ENCODE measurements around the gene CRAMP1. TPM values are rescaled to one million over a fixed set of nuclear protein-coding genes. Genes with fewer than 3 reads are reported as not detected.
A peak's percentile ranks its signal among the peaks of the same experiment; 100 is the strongest.

The CRAMP1 gene
- total RNA-seq, 1 donor from 2014 or later = 24.1 TPM

- no peak overlapping the region for H3K27ac ChIP-seq
- peaks cover 62% of the 10 kb centered on the region for H3K36me3 ChIP-seq
- H3K27me3 ChIP-seq (ENCODE audit: low read depth) = no peaks in the 10 kb centered on the region
- no peaks in the 10 kb centered on the region for H3K9me3 ChIP-seq
- peaks cover 4% of the 10 kb centered on the region for H3K4me1 ChIP-seq
- intact Hi-C loops (cut with DNase I) = no loop called here
- ATAC-seq (no peak), DNase-seq (no peak)
- H3K4me3 ChIP-seq = no peak overlapping the region
- TF ChIP-seq CTCF (IDR thresholded peaks at IDR 0.05) = no peak
Measured at GRCh38 chr16:1645914-1646525, 33.9 kb downstream of the CRAMP1 start.

- no peak overlapping the region for H3K27ac ChIP-seq
- no peaks in the 10 kb centered on the region for H3K4me1 ChIP-seq
- H3K4me3 ChIP-seq = no peak overlapping the region
- no peak for ATAC-seq
- intact Hi-C loops (cut with DNase I) = no loop called here
- no peak for DNase-seq
- no peaks in the 10 kb centered on the region for H3K9me3 ChIP-seq
- no peaks in the 10 kb centered on the region for H3K27me3 ChIP-seq (ENCODE audit: low read depth)
- no peak for TF ChIP-seq CTCF (IDR thresholded peaks at IDR 0.05)
- H3K36me3 ChIP-seq = peaks cover 54% of the 10 kb centered on the region
Measured at GRCh38 chr16:1647856-1648255, 35.7 kb downstream of the CRAMP1 start.

- Histone ChIP-seq H3K27ac (no peak overlapping the region), H3K9me3 (no peaks in the 10 kb centered on the region), H3K4me1 (no peaks in the 10 kb centered on the region), H3K36me3 (peaks cover 59% of the 10 kb centered on the region), H3K27me3 (ENCODE audit: low read depth) (no peaks in the 10 kb centered on the region), H3K4me3 (no peak overlapping the region)
- intact Hi-C loops (cut with DNase I) = no loop called here
- no peak for ATAC-seq
- no peak for TF ChIP-seq CTCF (IDR thresholded peaks at IDR 0.05)
- no peak for DNase-seq
Measured at GRCh38 chr16:1650131-1650530, 38.0 kb downstream of the CRAMP1 start.

- H3K36me3 ChIP-seq = peaks cover 59% of the 10 kb centered on the region
- no peaks in the 10 kb centered on the region for H3K4me1 ChIP-seq
- DNase-seq = no peak
- H3K27me3 ChIP-seq (ENCODE audit: low read depth) = no peaks in the 10 kb centered on the region
- no peak for TF ChIP-seq CTCF (IDR thresholded peaks at IDR 0.05)
- H3K27ac ChIP-seq = no peak overlapping the region
- no peak for ATAC-seq
- intact Hi-C loops (cut with DNase I) = no loop called here
- H3K4me3 ChIP-seq = no peak overlapping the region
- H3K9me3 ChIP-seq = no peaks in the 10 kb centered on the region
Measured at GRCh38 chr16:1651094-1651973, 39.2 kb downstream of the CRAMP1 start.

GRCh38 chr16:1651974-1652312 lies 39.8 kb downstream of the CRAMP1 start:
- no peak for TF ChIP-seq CTCF (IDR thresholded peaks at IDR 0.05)
- H3K27me3 ChIP-seq (ENCODE audit: low read depth) = no peaks in the 10 kb centered on the region
- intact Hi-C loops (cut with DNase I) = no loop called here
- DNase-seq = no peak
- H3K4me3 ChIP-seq = no peak overlapping the region
- no peak overlapping the region for H3K27ac ChIP-seq
- no peaks in the 10 kb centered on the region for H3K9me3 ChIP-seq
- H3K36me3 ChIP-seq = peaks cover 62% of the 10 kb centered on the region
- no peaks in the 10 kb centered on the region for H3K4me1 ChIP-seq
- peak in 1 of 2 donors; percentile 14 for ATAC-seq
